Activated CD4-positive, CD25-positive, alpha-beta regulatory T cell treated with anti-CD3 and anti-CD28 coated beads, Interleukin-2, amount 50 U/mL, for 72 hours (primary cell): ENCODE results near the gene MARK1.

ENCODE experiments used
- DNase-seq: peaks from one replicate; pipeline ENCODE4 v3.0.0; 2021

The MARK1 gene

DNA sequence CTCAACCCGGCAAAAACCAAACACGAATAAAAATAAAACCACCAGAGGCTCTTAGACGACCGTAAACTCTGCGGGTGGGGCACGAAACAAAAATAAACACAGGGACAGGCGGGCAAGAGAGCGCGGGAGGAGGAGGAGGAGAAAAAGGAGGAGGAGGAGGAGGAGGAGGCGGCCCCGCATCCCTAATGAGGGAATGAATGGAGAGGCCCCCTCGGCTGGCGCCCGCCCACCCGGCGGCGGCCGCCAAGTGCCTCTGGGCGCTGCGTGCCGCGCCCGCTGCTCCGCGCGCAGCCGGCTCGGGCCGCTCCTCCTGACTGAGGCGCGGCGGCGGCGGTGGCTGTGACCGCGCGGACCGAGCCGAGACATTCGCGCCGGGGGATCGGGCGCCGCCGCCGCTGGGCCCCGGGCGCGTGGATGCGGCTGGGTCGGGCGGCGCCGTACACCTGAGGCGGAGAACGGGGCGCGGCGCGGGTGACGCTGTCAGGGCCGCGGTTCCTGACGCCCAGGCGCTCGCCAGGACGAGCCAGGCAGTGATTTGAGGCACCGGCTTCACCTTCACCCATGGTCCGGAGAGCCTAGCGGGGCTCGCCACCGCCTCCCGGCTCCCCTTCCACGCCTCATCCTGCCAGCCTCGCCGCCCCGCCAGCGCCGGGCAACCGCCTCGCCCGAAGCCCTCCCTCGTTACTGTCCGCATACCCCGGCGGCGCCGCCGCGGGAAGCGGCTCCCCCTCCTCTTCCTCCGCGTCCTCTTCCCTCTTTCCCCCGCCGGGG is at the start of gene MARK1:
Gene MARK1 (plus strand): TSS at position 229 of the 771 bp plus-strand sequence. CDS start 687 bp downstream, outside the sequence.
- no peak for DNase-seq

DNA sequence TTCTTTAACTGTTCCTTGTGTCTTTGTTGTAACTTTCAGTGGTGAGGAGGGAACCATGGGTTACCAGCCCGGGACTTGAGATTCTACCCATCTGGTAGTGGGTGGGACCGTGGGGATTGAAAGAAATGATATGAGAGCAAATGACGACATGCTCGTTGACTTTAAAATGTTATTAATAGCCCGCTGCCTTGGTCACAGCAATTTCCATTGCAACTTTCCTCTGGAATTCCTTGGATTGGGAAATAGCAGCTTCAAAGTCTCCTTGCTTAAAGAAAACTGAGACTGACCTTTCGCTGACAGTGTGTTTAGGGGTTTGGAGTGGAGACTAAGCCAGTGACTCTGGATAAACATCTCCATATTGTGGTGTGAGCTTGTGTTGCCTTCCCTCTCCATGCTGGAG is 44.2 kb upstream of the MARK1 start:
- DNase-seq, result no peak

DNA sequence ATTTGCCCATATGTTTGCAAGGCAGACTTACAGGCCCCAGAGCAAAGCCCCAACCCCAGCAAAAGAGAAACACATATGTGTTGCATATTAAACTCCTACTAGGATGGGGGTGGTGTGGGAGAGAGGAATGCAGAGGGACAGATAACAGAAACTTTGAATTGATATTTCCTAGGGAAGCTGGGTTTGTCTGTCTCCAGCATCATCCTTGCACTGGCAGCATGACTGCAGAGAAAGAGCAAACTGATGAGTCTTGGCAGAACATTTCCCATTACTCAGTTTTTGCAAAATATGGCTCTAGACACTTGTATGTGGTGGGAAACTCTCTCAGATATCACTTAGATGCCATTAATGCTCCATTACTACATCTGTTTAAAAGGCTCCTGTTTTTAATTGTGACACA is 43.8 kb upstream of the MARK1 start:
- no peak for DNase-seq

DNA sequence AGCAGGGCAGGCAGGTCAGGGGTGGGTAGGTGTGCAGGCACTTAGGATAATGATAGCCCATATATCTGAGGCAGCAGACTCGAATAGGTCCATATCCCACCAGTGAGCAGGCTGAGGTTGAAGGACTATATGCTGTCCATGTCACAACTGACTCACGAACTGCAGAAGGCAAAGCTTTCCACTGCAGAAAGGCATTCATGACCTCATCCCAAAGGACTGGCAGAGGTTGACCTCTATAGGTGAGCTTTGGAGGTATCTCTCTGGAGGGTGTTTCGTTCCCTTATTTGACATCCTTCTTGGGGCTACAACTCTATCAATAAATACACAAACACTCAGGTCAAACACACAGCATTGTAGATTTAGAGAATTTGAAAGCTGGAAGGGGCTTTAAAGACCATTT is 42.8 kb upstream of the MARK1 start:
- DNase-seq, result no peak

DNA sequence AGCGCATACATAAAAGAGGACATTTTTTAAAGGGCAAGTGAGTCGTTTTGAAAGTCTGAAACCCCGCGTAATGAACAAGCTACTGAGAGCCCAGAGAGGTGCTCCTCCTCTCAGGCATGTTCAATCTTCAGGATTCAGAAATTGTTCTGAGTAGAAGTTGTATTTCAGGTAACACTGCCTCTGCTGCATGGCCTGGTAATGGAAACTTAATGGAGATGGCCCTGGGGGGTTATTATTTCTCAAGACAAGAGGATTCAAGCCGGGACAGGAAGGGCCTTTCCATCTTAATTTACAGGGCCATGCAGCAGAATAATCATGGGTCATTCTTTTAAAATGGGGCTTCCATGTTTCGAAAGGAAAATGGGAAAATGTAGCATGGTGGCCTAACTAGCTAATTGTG is 42.1 kb upstream of the MARK1 start:
- DNase-seq, result no peak

DNA sequence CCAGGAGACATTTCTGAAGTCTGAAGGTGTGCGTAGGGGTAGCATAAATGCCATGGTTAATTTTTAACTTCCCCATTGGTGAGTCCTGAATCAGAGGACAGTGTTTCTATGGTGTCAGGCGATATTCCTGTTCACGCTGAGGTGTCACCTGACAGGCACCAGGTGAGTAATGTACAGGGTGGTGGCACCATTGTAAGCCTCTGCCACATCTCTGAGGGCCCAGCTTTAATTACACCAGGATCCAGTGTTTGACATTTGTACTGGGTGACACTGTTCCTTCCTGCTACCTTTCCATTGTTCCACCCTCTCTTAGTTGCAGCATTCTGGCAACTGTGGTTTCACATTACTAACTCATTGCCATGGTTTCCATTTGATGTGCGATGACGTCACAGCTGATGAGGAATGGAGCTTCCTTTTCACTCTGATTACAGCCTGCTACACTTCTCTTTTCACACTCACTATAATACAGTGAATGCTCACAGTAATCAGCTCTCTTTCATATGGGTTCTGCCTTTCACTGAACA is 40.6 kb upstream of the MARK1 start:
- no peak for DNase-seq

DNA sequence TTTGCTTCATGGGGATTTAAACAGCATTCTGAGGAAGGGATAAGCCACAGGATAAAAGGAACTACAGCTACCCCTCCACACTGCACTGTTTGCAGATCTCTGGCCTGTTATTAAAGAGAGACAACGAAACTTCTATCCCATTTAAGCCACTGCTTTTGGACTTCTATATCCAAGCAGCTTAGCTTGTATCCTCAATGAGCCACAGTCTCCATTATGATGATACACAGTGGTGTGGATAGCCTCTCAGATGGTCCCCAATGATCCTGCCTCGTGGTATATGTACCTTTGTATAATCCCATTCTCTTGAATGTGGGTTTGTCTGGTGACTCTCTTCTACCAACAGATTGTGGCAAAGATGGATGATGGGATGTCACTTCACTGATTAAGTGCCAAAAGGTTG is 36.0 kb upstream of the MARK1 start:
- no peak for DNase-seq

DNA sequence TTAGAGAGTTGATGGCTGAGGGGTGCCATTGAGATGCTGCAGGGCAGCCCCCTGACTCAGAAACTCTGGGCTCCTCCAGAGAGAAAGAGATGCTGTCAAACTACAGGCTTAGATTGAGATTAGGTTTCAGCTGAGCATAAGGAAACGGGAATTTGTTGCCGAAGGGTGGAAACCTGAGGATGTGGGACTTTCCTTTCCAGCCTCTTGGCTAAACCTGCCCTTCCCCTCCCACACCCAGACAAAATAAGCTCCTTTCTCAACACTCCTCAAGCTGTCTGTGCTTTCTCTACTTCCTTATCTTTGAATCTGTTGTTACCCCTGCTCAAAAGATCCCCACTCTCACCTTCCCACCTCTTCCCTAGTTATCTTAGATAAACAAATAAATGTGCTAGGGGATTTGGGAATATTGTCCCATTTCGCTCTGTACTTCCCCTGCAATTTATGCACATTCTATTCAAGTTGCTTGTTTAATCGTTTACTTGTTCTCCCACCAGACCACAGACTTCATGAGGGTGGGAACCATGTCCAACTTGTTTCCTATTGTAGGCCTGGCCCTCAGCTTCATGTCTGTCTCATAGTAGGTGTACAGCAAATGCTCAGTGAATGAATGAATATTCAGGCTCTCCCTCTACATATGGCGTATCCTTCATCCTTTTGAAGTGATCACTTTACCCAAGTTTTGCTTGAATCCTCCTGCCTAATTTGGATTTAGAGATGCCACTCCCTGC is 30.6 kb upstream of the MARK1 start:
- no peak for DNase-seq

DNA sequence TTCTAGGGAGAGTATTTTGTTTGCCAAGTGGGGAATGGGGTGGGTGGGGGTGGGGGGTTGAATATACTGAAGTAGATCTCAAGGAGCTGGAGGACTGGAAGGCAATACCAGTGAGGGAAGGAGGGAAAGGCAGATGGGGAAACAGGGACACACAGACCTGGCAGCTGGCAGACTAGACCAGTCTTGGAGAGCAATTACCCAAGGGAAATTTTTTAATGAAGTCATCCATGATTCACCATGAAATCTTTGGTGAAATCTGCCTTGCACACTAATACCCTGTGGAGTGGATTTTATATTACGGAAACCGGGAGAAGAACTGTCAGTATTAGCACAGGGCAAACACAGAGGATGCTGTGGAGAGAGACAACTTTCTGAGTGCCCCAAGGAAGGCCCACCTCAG is 29.7 kb upstream of the MARK1 start:
- DNase-seq, result no peak

DNA sequence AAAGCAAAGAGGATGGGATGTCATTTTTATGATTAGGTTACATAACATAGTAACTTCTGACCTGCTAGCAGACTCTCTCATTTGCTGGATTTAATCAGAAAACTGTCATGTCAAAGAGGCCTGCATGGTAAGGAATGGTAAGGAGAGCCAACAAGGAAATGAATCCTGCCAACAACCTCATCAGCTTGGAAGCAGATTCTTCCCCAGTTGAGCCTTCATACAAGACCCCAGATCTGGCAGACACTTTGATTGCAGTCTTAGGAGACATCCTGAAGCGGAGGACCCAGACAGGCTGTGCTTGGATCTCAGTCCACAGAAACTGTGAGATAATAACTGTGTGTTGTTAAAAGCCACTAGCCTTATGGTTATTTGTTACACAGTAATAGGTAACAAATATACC is 27.6 kb upstream of the MARK1 start:
- DNase-seq, result no peak

DNA sequence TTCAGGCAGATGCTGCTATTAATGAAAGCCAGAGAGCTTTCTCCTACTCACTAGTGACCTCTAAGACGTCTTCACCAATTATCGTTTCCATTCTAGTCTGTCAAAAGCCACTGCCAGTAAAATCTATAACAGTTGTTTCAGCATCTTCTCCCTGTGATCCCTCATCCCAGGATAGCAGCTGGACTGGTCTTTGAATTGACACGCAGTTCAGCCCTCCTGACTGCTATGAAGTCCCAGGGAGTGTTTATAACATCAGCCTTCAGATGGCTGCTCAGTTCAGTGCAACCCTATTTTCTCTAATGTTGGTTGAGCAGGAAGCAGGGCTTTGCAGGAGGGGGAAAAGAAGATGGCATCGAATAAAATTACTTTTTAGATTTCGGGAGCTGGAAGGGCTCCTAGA is 23.6 kb upstream of the MARK1 start:
- DNase-seq, result no peak

DNA sequence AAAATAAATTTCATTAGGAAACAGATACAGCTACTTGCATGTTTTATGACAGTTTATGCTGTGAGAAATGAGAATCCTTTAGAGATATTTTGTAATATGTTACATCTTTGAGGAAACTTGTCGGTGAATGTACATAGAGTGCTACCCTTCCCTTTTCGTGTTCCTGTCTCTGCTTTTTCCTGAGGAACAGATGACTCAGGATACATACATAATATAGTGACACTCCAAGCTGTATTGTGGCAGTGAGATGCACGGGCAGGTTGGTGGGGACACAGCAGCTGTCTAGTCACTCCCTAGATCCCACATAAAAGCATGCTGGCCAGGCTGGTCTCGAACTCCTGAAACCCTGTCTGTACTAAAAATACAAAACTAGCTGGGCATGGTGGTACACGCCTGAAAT is 20.9 kb upstream of the MARK1 start:
- no peak for DNase-seq

DNA sequence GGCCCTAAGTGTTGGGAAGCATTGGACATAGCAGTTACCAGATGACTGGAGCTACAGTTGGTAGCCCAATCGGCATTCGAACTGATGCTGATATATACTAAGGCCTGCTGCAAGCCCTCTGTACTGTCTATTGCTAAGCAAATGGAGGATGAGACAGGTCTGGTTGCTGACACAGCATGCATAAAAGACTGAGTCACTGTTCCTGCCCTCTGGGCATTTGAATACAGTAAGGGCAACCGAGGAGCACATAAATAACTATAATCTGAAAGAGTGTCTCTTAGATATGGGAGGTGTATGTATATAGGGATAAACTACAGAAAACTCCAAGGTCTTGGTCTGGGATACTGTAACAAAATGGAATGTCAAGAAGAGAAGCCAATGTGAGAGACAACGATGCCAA is 16.8 kb upstream of the MARK1 start:
- no peak for DNase-seq

DNA sequence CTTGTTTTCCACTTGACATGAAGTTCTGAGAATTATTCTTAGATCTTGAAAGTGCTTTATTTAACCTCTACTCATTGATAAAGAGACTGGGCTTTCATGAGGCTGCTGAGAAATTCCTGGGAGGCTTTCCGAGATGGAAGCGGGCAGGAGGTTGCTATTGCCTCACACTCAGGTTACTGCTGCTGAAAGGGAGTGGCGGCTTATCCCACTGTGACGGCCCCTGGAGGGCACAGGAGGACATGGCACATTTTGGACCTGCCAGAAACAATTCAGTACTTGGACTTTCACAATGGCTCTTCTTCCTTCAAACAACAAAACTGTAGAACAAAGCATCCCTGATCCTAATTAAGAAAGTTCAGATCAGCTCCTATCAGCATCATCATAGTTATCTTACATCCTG is 16.2 kb upstream of the MARK1 start:
- DNase-seq, result no peak

DNA sequence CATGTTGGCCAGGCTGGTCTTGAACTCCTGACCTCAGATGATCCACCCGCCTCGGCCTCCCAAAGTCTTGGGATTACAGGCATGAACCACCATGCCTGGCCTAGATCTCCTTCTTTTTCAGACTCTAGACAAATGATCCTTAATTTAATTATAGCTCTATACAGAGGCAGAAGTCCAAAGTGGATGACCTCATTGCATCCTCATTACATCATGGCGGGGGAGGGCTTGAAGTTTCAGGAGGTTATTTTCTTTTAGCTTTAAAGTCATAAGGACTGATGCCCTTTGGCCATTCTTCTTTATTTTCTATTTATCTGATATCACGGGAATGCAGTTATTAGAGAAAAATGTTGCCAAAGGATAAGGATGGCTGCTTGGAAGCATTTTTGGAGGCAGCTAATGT is 14.1 kb upstream of the MARK1 start:
- no peak for DNase-seq

DNA sequence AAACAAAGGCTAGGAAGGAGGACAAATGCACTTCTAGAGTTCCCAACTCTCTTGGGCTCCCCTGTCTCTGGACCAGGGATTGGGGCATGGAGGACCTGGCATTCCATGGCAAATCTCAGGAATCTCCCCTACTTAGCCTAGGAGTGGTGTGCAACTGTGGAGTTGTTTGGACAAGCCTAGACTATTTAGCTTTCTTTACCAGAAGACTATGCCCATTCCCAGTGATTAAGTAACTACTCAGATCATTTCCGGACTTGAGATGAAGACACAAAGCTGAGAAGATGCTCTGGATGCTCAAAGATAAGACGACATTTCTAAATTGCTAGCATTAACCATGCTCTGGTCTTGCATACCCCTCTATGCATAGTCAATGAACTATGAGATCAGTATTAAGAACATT is 13.7 kb upstream of the MARK1 start:
- no peak for DNase-seq

DNA sequence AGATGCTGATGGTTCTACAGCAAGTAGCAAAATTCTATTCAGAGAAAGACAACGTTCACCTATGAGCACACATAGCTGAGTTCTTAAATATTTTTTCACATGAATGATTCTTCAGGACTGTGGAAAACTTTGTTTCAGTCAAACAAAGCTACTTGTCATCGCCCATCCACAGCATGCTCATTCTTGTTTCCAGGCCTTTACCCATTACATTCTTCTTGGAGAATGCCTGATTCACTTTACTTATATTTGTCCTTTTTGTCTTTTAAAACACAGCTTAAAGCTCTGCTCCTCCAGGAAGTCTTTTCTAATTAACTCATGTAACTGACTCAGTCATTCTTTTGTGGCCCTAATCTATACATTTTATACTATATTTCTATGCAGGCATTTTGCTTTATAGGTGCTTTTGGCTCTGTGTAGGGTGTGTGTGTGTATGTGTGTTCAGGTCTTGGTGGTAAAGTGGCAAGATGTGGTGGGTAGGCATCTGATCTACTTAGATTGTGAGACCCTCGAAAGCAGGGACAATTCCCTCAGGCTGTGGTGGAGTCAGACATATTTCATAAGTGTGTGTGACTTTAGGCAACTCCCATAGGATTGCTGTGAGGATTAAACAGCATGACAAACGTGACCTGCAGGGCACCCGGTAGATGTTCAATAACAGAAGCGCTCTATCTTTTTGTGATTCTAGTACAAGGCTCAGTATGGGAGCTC is 11.8 kb upstream of the MARK1 start:
- no peak for DNase-seq

DNA sequence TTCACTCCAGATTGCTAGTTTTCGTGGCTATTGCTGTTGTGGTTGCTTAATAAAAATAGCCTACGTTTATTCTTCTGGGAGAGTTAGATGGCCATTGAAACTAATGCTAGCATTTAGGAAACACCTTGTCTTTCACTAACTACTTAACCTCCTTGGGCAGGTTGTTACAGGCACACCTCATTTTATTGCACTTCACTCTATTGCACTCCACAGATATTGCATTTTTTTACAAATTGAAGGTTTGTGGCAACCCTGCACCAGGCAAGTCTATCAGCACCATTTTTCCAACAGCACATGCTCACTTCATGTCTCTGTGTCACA is 11.3 kb upstream of the MARK1 start:
- no peak for DNase-seq

DNA sequence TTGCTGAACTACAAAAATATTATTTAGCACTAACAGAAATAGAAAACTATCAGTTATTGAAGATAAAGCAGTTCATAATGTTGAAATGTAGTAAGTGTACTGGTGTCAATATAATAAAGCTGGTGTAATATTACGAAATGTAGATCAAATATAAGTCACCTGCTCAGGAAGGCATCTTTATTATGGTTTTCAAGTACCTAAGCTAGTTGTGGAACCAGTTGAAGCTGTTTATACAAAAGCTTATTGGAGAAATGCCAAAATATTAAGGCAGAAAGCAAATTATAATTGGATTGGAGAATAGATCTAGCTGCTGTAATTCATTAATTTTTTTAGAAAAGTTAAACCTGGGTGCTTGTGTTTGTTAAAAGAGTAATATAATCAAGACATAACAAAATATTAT is 6.2 kb upstream of the MARK1 start:
- DNase-seq, result no peak

DNA sequence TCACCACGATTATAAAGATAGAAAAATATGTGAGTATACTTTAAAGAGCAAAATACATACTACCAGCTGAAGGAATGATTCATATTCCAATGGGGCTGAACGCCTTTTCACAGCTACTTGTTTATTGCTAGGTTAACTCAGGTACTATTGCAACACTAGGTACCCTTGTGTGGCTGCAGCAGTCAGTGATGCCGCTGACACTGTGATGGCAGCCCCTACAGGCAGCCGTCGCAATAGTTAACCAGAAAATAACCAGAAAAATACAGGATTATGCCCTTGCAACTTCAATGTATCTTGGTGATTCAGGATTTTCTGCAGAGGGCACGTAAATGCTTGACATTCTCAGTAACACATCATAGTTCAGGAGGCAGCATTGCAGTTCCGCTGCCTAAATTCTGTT is 1.6 kb upstream of the MARK1 start:
- DNase-seq, result no peak

DNA sequence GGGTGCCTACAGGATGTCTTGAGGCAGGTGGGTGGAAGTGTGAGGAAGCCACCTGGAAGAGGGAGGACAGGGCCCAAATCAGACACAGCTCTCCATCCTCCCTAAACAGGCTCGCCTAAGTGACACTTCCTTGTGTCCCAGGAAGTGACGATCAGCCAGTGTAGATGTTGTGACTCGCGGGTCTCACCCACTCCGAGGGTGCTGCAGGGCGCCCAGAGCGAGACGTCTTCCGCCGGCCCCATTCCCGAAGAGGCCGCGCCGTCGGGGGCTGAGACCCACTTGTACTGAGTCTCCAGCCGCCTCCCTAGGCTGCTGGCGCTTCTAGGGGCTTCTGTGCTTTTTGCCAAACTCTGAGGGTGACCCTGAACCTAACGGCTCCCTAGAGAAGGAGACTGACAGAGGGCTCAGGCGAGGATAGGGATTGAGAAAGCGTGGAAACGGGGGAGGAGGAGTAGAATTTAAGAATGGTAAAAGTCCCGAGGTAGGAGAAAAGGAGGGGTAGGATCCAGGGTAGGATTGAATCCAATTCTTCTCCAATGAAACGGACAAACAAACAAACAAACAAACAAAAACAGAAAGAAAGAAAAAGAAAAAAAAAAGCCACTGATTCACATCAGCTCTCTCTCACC is 543 bp upstream of the MARK1 start:
- no peak for DNase-seq

DNA sequence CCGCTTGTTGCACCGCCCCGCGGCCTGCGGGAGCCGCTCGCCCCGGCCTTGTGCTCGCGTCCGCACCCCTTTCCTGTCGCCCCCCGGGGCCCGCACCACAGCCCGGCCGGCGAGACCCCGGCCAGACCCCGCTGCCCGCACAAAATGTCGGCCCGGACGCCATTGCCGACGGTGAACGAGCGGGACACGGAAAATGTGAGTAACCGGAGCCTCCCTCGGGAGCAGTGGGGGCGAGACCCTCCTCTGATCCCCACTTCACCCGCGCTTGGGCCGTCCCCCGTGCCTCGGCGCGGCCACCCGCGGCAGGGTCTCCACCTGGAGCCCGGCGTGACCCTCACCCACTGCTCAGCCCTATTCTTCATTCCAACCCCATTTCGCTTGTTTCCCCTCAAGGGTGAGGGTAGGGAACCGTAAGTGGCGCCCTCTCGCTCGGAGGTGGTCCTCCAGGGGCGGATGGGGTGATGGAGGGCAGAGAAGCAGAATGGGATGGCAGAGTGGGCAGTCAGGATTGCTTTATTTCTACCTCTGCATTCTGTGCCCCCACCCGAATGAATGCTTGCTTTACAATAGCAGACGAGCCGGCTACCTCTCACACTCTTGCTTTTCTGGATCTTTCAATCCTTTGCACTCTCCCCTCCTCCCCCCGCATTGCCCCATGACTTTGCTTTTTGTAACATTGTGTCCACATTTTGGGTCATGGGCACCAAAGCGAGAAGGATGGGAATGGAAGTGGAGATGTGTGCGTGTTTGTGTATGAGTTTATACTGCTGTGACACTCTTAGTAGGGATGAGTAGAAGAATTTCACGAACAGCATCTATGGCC is 954 bp downstream of the MARK1 start:
- DNase-seq, result no peak
